Measurements from ENCODE around the gene FLAD1. TPM values are rescaled to one million over a fixed set of nuclear protein-coding genes. Genes with fewer than 3 reads are reported as not detected.

The FLAD1 gene
- total and polyA plus RNA-seq, 2 donors (not counting 3 experiments of a cell fraction or from before 2014, with no cell fraction given), result 42.2 to 59.1 TPM

- POLR2A ChIA-PET, result interaction anchor here (0.7 to 2.7 kb wide), 10 partner anchors 9 to 369 kb away, joined by 3 to 24 read pairs (median 5); partner anchors contain the start of genes FLAD1, LENEP, PBXIP1 and PYGO2
- no peak for FAIRE-seq
Measured at GRCh38 chr1:154973344-154974101, 9.6 kb upstream of the FLAD1 start.

More at GRCh38 chr1:154973344-154974101, 9.6 kb upstream of the FLAD1 start:
- peak; percentile 98 for DNase-seq (ENCODE audit: low read depth, low spot score)
- CTCF ChIA-PET, result interaction anchor here (0.7 to 8.5 kb wide), 12 partner anchors 10 to 111 kb away, joined by 3 to 81 read pairs (median 8); partner anchors contain the start of genes FLAD1, LENEP, PBXIP1 and PYGO2
- H2AFZ ChIP-seq (ENCODE audit: low read depth, low read length), result no peak overlapping the region
- peak overlapping the region; percentile 99 for H3K27ac ChIP-seq (ENCODE audit: insufficient read depth, low read depth, low read length)
- no peaks in the 10 kb centered on the region for H3K9me1 ChIP-seq (replicated peaks; ENCODE audit: control insufficient read depth, extremely low read depth, insufficient read depth, low read length)
- no peaks in the 10 kb centered on the region for H4K20me1 ChIP-seq (replicated peaks; ENCODE audit: control insufficient read depth, extremely low read depth, insufficient read depth, low read length)
- dilution Hi-C loops (cut with MboI; ENCODE audit: extremely low pct_ligation_motif_present, low sequenced_read_pairs), result no loop called here
- intact Hi-C loops (cut with micrococcal nuclease), result loop anchor here (1.0 to 10.0 kb wide), 8 partner anchors 10 to 489 kb away; partner anchors contain the start of genes EFNA1, FLAD1, PYGO2 and ZBTB7B
- TSS peak; percentile 32 for BruUV-seq (replicated peaks)
- H3K27me3 ChIP-seq (ENCODE audit: control insufficient read depth in 2 of 2, insufficient read depth in 2 of 2, low read length in 2 of 2), result no peaks in the 10 kb centered on the region
- H3K4me2 ChIP-seq (ENCODE audit: insufficient read depth, low read length), result peak overlapping the region; percentile 80
- H3K4me1 ChIP-seq (ENCODE audit: control insufficient read depth, extremely low read depth, insufficient read depth, low read length), result peaks cover 43% of the 10 kb centered on the region
- H3K4me3 ChIP-seq (replicated peaks in 1 of 3; ENCODE audit: insufficient read depth in 1 of 3, low read depth in 1 of 3, low read length in 3 of 3), result peak overlapping the region; percentile 4 to 64 (median 62)
- no peaks in the 10 kb centered on the region for H3K9me3 ChIP-seq (replicated peaks; ENCODE audit: control insufficient read depth, insufficient read depth, low read length)
- H3K9ac ChIP-seq (replicated peaks; ENCODE audit: extremely low read depth, insufficient read depth, low read length), result peak overlapping the region; percentile 92
- H3K36me3 ChIP-seq (ENCODE audit: control insufficient read depth in 2 of 2, extremely low read depth in 1 of 2, insufficient read depth in 2 of 2, low read length in 2 of 2), result no peaks in the 10 kb centered on the region
- TF ChIP-seq MAX (IDR thresholded peaks at IDR 0.05; ENCODE audit: insufficient read depth, insufficient read length), result no peak
- peak; percentile 76 for TF ChIP-seq POLR2A (IDR thresholded peaks at IDR 0.05; ENCODE audit: low read depth, low read length)
- no peak for TF ChIP-seq EZH2 (IDR thresholded peaks at IDR 0.05; ENCODE audit: borderline replicate concordance, low read depth, low read length, severe bottlenecking)
- no peak for TF ChIP-seq JUN (IDR thresholded peaks at IDR 0.05; ENCODE audit: borderline replicate concordance, insufficient read depth, insufficient read length, low read depth)
- TF ChIP-seq MYC (IDR thresholded peaks at IDR 0.05; ENCODE audit: low read depth, low read length), result no peak
- TF ChIP-seq CTCF (IDR thresholded peaks at IDR 0.05; ENCODE audit: extremely low read depth in 1 of 2, insufficient read depth in 1 of 2, low read depth in 1 of 2, low read length in 2 of 2), result peak in 1 of 2 donors; percentile 4
- TF ChIP-seq GATA2 (IDR thresholded peaks at IDR 0.05; ENCODE audit: insufficient read depth, insufficient read length, low read depth, low read length), result no peak
- peak; percentile 13 for TF ChIP-seq POLR2AphosphoS5 (IDR thresholded peaks at IDR 0.05; ENCODE audit: insufficient read depth, low read depth, low read length)
- peaks cover 57% of the 10 kb centered on the region for H3K79me2 ChIP-seq (ENCODE audit: control insufficient read depth, insufficient read depth, low read length)
